ENCODE data around the gene KRT20. TPM values are rescaled to one million over a fixed set of nuclear protein-coding genes. Genes with fewer than 3 reads are reported as not detected.

Gene KRT20
- total RNA-seq, 1 donor from 2014 or later: 13.0 TPM

- peaks cover 4% of the 10 kb centered on the region for H3K4me1 Mint-ChIP-seq (ENCODE audit: unreplicated experiment)
- no peaks in the 10 kb centered on the region for H3K9me3 Mint-ChIP-seq
- H3K4me3 Mint-ChIP-seq: no peak overlapping the region
- no peak for DNase-seq (ENCODE audit: extremely low spot score, unreplicated experiment)
- no peak for TF ChIP-seq CTCF (conservative IDR thresholded peaks at IDR 0.05)
- H3K36me3 Mint-ChIP-seq: peaks cover 3% of the 10 kb centered on the region
- H3K27me3 Mint-ChIP-seq: peaks cover 4% of the 10 kb centered on the region
- no peak overlapping the region for H3K27ac Mint-ChIP-seq
Measured at GRCh38 chr17:40841246-40841645, 43.8 kb downstream of the KRT20 start.

DNA sequence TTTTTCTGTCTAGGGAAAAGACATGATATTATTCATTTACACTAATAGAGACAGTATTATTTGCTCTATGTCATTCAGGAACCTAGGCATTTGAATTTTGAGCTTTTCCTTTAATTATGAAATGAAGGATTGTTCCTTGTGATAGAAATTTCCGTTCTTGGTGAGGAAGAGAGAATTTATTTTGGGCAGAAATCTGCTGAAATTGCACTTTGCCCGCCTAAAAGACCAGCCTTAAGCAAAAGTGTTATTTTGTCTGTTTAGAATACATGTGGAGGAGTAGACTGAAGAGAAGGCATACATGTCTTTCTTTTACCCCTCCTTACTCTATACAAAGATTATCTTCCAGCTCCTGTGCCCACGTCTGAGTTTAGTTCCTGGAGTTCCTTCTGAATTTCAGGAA lies 45.8 kb downstream of the KRT20 start:
- Mint-ChIP-seq H3K27ac (no peak overlapping the region), H3K36me3 (peaks cover 10% of the 10 kb centered on the region), H3K4me3 (no peak overlapping the region), H3K27me3 (no peaks in the 10 kb centered on the region), H3K9me3 (no peaks in the 10 kb centered on the region), H3K4me1 (ENCODE audit: unreplicated experiment) (peaks cover 4% of the 10 kb centered on the region)
- TF ChIP-seq CTCF (conservative IDR thresholded peaks at IDR 0.05): no peak
- DNase-seq (ENCODE audit: extremely low spot score, unreplicated experiment): no peak

- Mint-ChIP-seq H3K4me3 (no peak overlapping the region), H3K27me3 (no peaks in the 10 kb centered on the region), H3K27ac (no peak overlapping the region), H3K36me3 (peaks cover 14% of the 10 kb centered on the region), H3K9me3 (no peaks in the 10 kb centered on the region), H3K4me1 (ENCODE audit: unreplicated experiment) (no peaks in the 10 kb centered on the region)
- TF ChIP-seq CTCF (conservative IDR thresholded peaks at IDR 0.05): no peak
- DNase-seq (ENCODE audit: extremely low spot score, unreplicated experiment): no peak
Measured at GRCh38 chr17:40836020-40836419, 49.0 kb downstream of the KRT20 start.

- Mint-ChIP-seq H3K27ac (no peak overlapping the region), H3K36me3 (peaks cover 17% of the 10 kb centered on the region), H3K27me3 (no peaks in the 10 kb centered on the region), H3K9me3 (no peaks in the 10 kb centered on the region), H3K4me3 (no peak overlapping the region), H3K4me1 (ENCODE audit: unreplicated experiment) (no peaks in the 10 kb centered on the region)
- TF ChIP-seq CTCF (conservative IDR thresholded peaks at IDR 0.05): no peak
- DNase-seq (ENCODE audit: extremely low spot score, unreplicated experiment): no peak
Measured at GRCh38 chr17:40833882-40834281, 51.2 kb downstream of the KRT20 start.

GRCh38 chr17:40832840-40833239 lies 52.2 kb downstream of the KRT20 start:
- Mint-ChIP-seq H3K36me3 (peaks cover 14% of the 10 kb centered on the region), H3K27ac (no peak overlapping the region), H3K27me3 (no peaks in the 10 kb centered on the region), H3K4me3 (no peak overlapping the region), H3K4me1 (ENCODE audit: unreplicated experiment) (no peaks in the 10 kb centered on the region), H3K9me3 (no peaks in the 10 kb centered on the region)
- no peak for DNase-seq (ENCODE audit: extremely low spot score, unreplicated experiment)
- TF ChIP-seq CTCF (conservative IDR thresholded peaks at IDR 0.05): no peak
